SJSA1 (cell line): ENCODE data around the gene ZNF497. TPM values are rescaled to one million over a fixed set of nuclear protein-coding genes. Genes with fewer than 3 reads are reported as not detected.
A peak's percentile ranks its signal among the peaks of the same experiment; 100 is the strongest.

Source experiments
- DNase-seq, 2 experiments: peaks; one replicate each; pipeline ENCODE4 v3.0.0-alpha.2; 2015 to 2020; ENCODE audit warnings: low spot score in 2 of 2, low read depth in 1 of 2
- H3K27ac ChIP-seq: fragments of 250-450 bp; sonication (Bioruptor Pico); 2 replicates; pipeline ENCODE4 v1.5.1; 2020; ENCODE audit warnings: mild to moderate bottlenecking, moderate library complexity
- H3K27me3 ChIP-seq: fragments of 250-450 bp; sonication (Bioruptor Pico); replicated peaks from 2 replicates; pipeline ENCODE4 v1.5.1; 2020; ENCODE audit warnings: mild to moderate bottlenecking, moderate library complexity
- H3K36me3 ChIP-seq: fragments of 250-450 bp; sonication (Bioruptor Pico); 2 replicates; pipeline ENCODE4 v1.5.1; 2020; ENCODE audit warnings: mild to moderate bottlenecking
- H3K4me1 ChIP-seq: fragments of 250-450 bp; sonication (Bioruptor Pico); replicated peaks from 2 replicates; pipeline ENCODE4 v1.6.1; 2021; ENCODE audit warnings: mild to moderate bottlenecking
- H3K4me3 ChIP-seq: fragments of 250-450 bp; sonication (Bioruptor Pico); 2 replicates; pipeline ENCODE4 v1.5.1; 2020; ENCODE audit warnings: mild to moderate bottlenecking
- H3K9me3 ChIP-seq: fragments of 250-450 bp; sonication (Bioruptor Pico); replicated peaks from 2 replicates; pipeline ENCODE4 v1.5.1; 2020; ENCODE audit warnings: mild to moderate bottlenecking
- total RNA-seq: library from RNA; depleted of rRNA; stranded (reverse); fragments of >200 nt; shearing (Covaris generic); gene quantifications from 2 replicates; pipeline ENCODE4 v1.2.3, GENCODE V29; 2014

Gene ZNF497
- total RNA-seq, 1 experiment from 2014 or later, result 1.3 TPM

- no peaks in the 10 kb centered on the region for H3K9me3 ChIP-seq
- peaks cover 35% of the 10 kb centered on the region for H3K36me3 ChIP-seq
- H3K4me1 ChIP-seq, result peaks cover 11% of the 10 kb centered on the region
- H3K27ac ChIP-seq, result no peak overlapping the region
- H3K4me3 ChIP-seq, result no peak overlapping the region
- no peak for DNase-seq
- no peaks in the 10 kb centered on the region for H3K27me3 ChIP-seq
These were observed 35.5 kb upstream of the ZNF497 start for GRCh38 chr19:58398087-58398486.

DNA sequence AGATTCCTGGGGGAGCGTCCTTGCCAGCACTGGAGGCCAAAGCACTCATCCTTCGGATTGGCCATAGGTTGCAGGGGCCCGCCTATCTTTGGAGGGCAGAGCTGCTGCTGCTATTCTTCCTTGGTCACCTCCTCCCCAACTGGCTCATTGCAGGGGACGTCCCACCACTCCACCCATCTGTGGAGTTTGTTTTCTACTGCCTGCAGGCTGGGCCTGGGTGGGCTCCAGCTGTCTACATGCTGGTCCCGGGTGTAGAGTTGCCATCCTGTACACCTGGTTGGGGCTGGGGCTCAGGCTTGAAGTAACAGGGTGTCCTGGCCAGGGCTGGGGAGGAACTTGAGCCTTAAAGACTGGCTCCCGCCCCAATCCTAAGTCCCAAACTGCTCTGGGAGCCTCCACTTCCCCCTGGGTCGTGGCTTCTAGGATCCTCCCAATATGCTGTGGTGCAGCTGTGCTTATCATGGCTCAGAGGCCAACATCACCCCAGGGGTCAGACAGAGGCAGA lies 35.0 kb upstream of the ZNF497 start:
- H3K4me1 ChIP-seq, result peaks cover 11% of the 10 kb centered on the region
- no peak overlapping the region for H3K27ac ChIP-seq
- no peaks in the 10 kb centered on the region for H3K27me3 ChIP-seq
- no peaks in the 10 kb centered on the region for H3K9me3 ChIP-seq
- H3K4me3 ChIP-seq, result no peak overlapping the region
- DNase-seq, result no peak
- peaks cover 40% of the 10 kb centered on the region for H3K36me3 ChIP-seq

- H3K4me1 ChIP-seq, result peaks cover 8% of the 10 kb centered on the region
These were observed 34.4 kb upstream of the ZNF497 start for GRCh38 chr19:58396691-58397532.

DNA sequence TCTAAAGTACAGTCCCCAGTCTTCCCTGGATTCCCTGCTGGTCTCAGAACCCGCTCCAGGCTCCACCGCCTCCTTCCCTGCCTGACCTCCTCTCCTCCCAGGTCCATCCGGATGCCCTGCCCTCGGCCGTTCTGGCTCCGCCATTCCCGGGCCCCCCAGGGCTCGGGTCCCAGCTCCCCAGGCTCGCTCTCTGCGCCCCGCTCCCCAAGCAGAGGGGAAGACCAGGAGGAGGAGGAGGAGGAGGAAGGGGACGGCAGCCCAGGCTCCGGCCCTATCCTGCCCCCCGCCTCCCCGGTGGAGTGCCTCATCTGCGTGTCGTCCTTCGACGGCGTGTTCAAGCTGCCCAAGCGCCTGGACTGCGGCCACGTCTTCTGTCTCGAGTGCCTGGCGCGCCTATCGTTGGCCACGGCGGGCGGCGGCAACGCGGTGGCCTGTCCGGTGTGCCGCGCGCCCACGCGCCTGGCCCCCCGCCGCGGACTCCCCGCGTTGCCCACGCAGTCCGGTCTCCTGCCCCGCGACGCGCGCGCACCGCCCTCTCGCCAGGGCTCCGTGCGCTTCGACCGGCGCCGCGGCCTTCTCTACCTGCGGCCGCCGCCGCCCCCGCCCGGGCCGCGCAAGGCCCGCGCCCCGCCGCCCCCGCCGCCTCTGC lies 33.6 kb upstream of the ZNF497 start:
- DNase-seq, result no peak
- H3K4me3 ChIP-seq, result no peak overlapping the region

More at GRCh38 chr19:58396691-58397532, 34.4 kb upstream of the ZNF497 start:
- no peaks in the 10 kb centered on the region for H3K27me3 ChIP-seq
- no peak for DNase-seq
- H3K36me3 ChIP-seq, result peaks cover 47% of the 10 kb centered on the region
- H3K27ac ChIP-seq, result no peak overlapping the region
- no peak overlapping the region for H3K4me3 ChIP-seq
- H3K9me3 ChIP-seq, result no peaks in the 10 kb centered on the region

DNA sequence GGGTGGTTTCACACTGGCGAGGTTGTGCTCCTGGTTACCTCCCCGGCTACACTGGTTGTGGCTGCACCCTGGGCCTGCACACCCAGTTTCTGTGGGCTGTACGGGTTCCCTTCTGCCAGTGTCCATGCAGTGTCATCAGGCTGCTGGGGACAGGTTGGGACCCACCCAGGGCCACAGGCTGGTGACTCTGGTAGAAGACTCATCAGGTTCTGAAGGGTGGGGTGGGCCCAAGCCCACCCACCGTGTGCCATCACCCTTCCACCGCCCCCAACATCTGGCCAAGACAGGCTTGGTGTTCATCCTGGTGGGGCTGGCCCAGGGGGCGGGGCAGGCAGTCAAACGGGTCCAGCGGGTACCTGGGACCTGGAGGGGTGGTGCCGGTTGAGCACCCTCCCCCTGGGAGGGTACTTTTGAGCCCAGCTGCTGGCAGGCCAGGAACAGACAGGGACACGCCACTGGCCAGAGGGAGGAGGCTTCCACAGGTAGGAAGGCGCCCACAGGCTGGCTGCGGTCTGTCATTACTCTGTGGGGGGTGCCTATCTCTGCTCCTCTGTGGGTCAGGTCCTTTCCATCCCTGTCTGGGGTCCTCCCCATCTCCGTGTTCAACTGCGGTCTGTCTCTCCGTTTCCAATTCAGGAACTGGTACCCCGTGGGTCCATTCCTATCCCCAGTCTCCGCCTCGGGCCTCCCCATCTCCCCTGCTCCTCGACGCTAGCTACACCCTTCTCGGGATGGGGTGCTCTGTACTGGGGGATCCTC lies 32.8 kb upstream of the ZNF497 start, which contains the start of gene RNF225:
Gene RNF225, plus strand, starts transcription at position 437 of the 759 bp plus-strand sequence. CDS start 434 bp downstream, outside the sequence.
- Histone ChIP-seq H3K27ac (no peak within 1 kb of the TSS), H3K27me3 (no peaks in the 10 kb centered on the region), H3K4me3 (no peak within 1 kb of the TSS), H3K36me3 (peaks cover 62% of the 10 kb centered on the region), H3K4me1 (peaks cover under 1% of the 10 kb centered on the region), H3K9me3 (no peaks in the 10 kb centered on the region)
- no peak for DNase-seq

More for the DNA sequence above, 33.6 kb upstream of the ZNF497 start:
- H3K4me1 ChIP-seq, result peaks cover 7% of the 10 kb centered on the region
- H3K27ac ChIP-seq, result no peak overlapping the region
- H3K9me3 ChIP-seq, result no peaks in the 10 kb centered on the region
- H3K36me3 ChIP-seq, result peaks cover 55% of the 10 kb centered on the region
- H3K27me3 ChIP-seq, result no peaks in the 10 kb centered on the region

GRCh38 chr19:58394821-58395219 lies 32.3 kb upstream of the ZNF497 start:
- no peak overlapping the region for H3K27ac ChIP-seq
- no peaks in the 10 kb centered on the region for H3K9me3 ChIP-seq
- H3K36me3 ChIP-seq, result peaks cover 66% of the 10 kb centered on the region
- DNase-seq, result no peak
- H3K27me3 ChIP-seq, result no peaks in the 10 kb centered on the region
- H3K4me1 ChIP-seq, result no peaks in the 10 kb centered on the region
- H3K4me3 ChIP-seq, result no peak overlapping the region

DNA sequence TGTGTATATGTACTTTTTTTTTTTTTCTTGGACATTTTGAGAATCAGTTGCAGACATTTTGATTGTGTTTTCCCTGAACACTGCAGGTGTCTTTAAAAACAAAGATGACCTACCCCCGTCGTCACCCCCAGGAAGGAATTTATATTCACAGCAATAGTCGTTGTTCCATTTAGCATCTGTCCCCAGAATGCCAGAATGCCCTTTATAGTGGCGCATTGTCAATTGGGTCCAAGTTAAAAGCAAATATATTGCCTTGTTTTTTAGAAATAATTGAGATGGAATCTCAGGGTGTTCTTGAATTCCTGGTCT lies 31.1 kb upstream of the ZNF497 start:
- Histone ChIP-seq H3K27me3 (no peaks in the 10 kb centered on the region), H3K27ac (no peak overlapping the region), H3K4me1 (no peaks in the 10 kb centered on the region), H3K9me3 (no peaks in the 10 kb centered on the region), H3K4me3 (no peak overlapping the region), H3K36me3 (peaks cover 78% of the 10 kb centered on the region)
- DNase-seq, result no peak

GRCh38 chr19:58392945-58393724 lies 30.6 kb upstream of the ZNF497 start:
- no peak overlapping the region for H3K27ac ChIP-seq
- H3K36me3 ChIP-seq, result peaks cover 83% of the 10 kb centered on the region
- no peaks in the 10 kb centered on the region for H3K9me3 ChIP-seq
- no peak overlapping the region for H3K4me3 ChIP-seq
- no peak for DNase-seq
- H3K27me3 ChIP-seq, result no peaks in the 10 kb centered on the region
- H3K4me1 ChIP-seq, result peaks cover 2% of the 10 kb centered on the region

GRCh38 chr19:58388175-58388526 lies 25.6 kb upstream of the ZNF497 start:
- no peaks in the 10 kb centered on the region; the same call in 1 of the 2 replicates for H3K9me3 ChIP-seq
- H3K27me3 ChIP-seq, result no peaks in the 10 kb centered on the region
- H3K4me3 ChIP-seq, result peak overlapping the region; percentile 53
- no peak overlapping the region for H3K27ac ChIP-seq
- peaks cover 62% of the 10 kb centered on the region for H3K36me3 ChIP-seq
- DNase-seq, result no peak
- peaks cover 18% of the 10 kb centered on the region for H3K4me1 ChIP-seq

GRCh38 chr19:58387338-58388174 lies 25.0 kb upstream of the ZNF497 start:
- Histone ChIP-seq H3K4me1 (peaks cover 18% of the 10 kb centered on the region), H3K36me3 (peaks cover 56% of the 10 kb centered on the region), H3K4me3 (peak overlapping the region; percentile 53), H3K27me3 (no peaks in the 10 kb centered on the region), H3K9me3 (no peaks in the 10 kb centered on the region; the same call in 1 of the 2 replicates), H3K27ac (peak overlapping the region; percentile 13)
- no peak for DNase-seq

DNA sequence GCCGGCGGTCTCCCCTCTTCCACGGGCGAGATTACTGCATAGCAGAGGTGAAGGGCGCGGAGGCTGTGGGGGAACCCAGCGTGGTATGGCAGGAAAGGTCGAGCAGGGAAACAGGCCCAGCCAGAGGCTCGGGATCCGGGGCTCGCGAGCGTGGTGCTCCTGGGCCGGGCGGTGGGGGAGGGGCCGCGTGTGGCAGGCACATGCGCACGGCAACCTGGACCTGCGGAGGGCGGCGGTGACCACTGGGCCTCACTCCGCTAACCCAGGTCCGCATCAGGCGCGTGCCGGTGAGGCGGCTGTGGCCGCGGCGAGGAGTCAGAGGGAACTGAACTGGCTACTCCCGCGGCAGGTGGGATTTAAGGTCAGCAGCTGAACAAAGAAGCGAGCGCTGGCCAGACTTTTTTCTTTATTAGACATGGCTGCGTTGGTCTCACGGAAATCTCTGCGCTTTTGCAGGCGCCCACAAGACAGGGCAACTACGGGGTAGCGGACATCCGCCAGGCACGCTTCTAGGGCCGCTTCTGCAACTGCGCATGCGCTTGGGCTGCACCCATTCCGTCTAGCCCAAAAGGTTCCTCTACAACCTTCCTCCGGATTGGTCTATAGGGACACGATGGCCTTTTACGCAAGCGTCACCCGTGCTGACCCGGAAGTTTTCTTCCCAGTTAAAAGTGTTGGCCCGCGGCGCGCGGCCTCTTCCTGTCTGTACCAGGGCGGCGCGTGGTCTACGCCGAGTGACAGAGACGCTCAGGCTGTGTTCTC lies 24.2 kb upstream of the ZNF497 start, which contains the start of gene RPS5:
Gene RPS5, plus strand, starts transcription at position 694 of the 762 bp plus-strand sequence. CDS start 869 bp downstream, outside the sequence.
- H3K27ac ChIP-seq, result peak within 1 kb of the TSS; percentile 86
- DNase-seq, result peak; percentile 92 to 97
- H3K27me3 ChIP-seq, result no peaks in the 10 kb centered on the region
- H3K4me1 ChIP-seq, result peaks cover 20% of the 10 kb centered on the region
- H3K36me3 ChIP-seq, result peaks cover 48% of the 10 kb centered on the region
- no peaks in the 10 kb centered on the region; the same call in 1 of the 2 replicates for H3K9me3 ChIP-seq
- H3K4me3 ChIP-seq, result peak within 1 kb of the TSS; percentile 53
